Measurements from ENCODE around the gene CACNA2D2.

DNA sequence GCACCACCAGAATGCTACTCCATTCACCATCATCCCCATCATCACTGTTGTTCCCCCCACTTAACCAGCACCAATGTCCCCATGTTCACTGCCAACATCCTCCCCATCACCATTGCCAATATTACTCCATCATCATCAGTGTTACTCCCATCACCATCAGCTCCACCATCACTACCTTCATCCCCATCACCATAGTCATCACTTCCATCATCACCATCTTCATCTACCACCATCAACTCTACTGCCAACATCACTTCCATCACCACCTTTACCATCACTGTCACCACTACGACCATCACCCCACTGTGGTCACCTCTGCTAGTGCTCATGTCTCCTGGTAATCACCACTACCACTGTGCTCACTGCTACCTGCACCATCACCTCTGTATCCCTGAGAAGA, 96.9 kb downstream of the CACNA2D2 start:
- TF ChIP-seq, protein P1, sequence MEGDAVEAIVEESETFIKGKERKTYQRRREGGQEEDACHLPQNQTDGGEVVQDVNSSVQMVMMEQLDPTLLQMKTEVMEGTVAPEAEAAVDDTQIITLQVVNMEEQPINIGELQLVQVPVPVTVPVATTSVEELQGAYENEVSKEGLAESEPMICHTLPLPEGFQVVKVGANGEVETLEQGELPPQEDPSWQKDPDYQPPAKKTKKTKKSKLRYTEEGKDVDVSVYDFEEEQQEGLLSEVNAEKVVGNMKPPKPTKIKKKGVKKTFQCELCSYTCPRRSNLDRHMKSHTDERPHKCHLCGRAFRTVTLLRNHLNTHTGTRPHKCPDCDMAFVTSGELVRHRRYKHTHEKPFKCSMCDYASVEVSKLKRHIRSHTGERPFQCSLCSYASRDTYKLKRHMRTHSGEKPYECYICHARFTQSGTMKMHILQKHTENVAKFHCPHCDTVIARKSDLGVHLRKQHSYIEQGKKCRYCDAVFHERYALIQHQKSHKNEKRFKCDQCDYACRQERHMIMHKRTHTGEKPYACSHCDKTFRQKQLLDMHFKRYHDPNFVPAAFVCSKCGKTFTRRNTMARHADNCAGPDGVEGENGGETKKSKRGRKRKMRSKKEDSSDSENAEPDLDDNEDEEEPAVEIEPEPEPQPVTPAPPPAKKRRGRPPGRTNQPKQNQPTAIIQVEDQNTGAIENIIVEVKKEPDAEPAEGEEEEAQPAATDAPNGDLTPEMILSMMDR (IDR thresholded peaks at IDR 0.05): no peak
- no peak for TF ChIP-seq POLR2A (IDR thresholded peaks at IDR 0.05)
- no peak for TF ChIP-seq POLR2AphosphoS5 (IDR thresholded peaks at IDR 0.05; ENCODE audit: insufficient read depth in 1 of 2, low read depth in 1 of 2)
